Hematopoietic multipotent progenitor cell treated with erythropoietin and hydrocortisone succinate and interleukin-3 and kit ligand, for 6 days (in vitro differentiated cells): ENCODE data around the gene DPT.

Experiments
- DNase-seq: peaks from one replicate; pipeline ENCODE4 v3.0.0-alpha.2; 2015

Gene DPT

GRCh38 chr1:168654198-168654915 is 74.6 kb downstream of the DPT start:
- no peak for DNase-seq

- no peak for DNase-seq
Measured at GRCh38 chr1:168653567-168653966, 75.4 kb downstream of the DPT start.

GRCh38 chr1:168645721-168646120 is 83.3 kb downstream of the DPT start:
- no peak for DNase-seq
